Medulla oblongata (tissue), 1 donor: ENCODE measurements around the gene CTBP1.
A peak's percentile ranks its signal among the peaks of the same experiment; 100 is the strongest.

Source experiments
- DNase-seq: peaks from one replicate; pipeline ENCODE4 v3.0.0-alpha.2; 2015; ENCODE audit errors: extremely low spot score

Gene CTBP1

GRCh38 chr4:1210971-1211370 is 38.0 kb downstream of the CTBP1 start:
- no peak for DNase-seq

GRCh38 chr4:1210241-1210841 is 38.6 kb downstream of the CTBP1 start:
- DNase-seq: no peak

GRCh38 chr4:1209821-1210220 is 39.1 kb downstream of the CTBP1 start:
- peak; percentile 81 for DNase-seq

GRCh38 chr4:1208970-1209704 is 39.8 kb downstream of the CTBP1 start:
- DNase-seq: no peak

GRCh38 chr4:1208266-1208961 is 40.5 kb downstream of the CTBP1 start:
- DNase-seq: no peak

GRCh38 chr4:1207603-1208265 is 41.2 kb downstream of the CTBP1 start:
- DNase-seq: peak; percentile 68

GRCh38 chr4:1207157-1207470 is 41.8 kb downstream of the CTBP1 start:
- no peak for DNase-seq

GRCh38 chr4:1206299-1207156 is 42.4 kb downstream of the CTBP1 start:
- DNase-seq: no peak

GRCh38 chr4:1205586-1206298 is 43.2 kb downstream of the CTBP1 start:
- no peak for DNase-seq

- no peak for DNase-seq
Measured at GRCh38 chr4:1204828-1205585, 43.9 kb downstream of the CTBP1 start.

GRCh38 chr4:1204286-1204827 is 44.6 kb downstream of the CTBP1 start:
- no peak for DNase-seq

- DNase-seq: no peak
Measured at GRCh38 chr4:1203026-1203616, 45.8 kb downstream of the CTBP1 start.

GRCh38 chr4:1202526-1203011 is 46.4 kb downstream of the CTBP1 start:
- no peak for DNase-seq

GRCh38 chr4:1201851-1202525 is 46.9 kb downstream of the CTBP1 start:
- no peak for DNase-seq

GRCh38 chr4:1200425-1201035 is 48.4 kb downstream of the CTBP1 start:
- DNase-seq: no peak

- no peak for DNase-seq
Measured at GRCh38 chr4:1199556-1200331, 49.2 kb downstream of the CTBP1 start.

- no peak for DNase-seq
Measured at GRCh38 chr4:1198098-1198844, 50.7 kb downstream of the CTBP1 start.
